ENCODE measurements around the gene COBL. TPM values are rescaled to one million over a fixed set of nuclear protein-coding genes. Genes with fewer than 3 reads are reported as not detected.

The COBL gene
- total RNA-seq, 1 experiment from 2014 or later, result 52.3 TPM

DNA sequence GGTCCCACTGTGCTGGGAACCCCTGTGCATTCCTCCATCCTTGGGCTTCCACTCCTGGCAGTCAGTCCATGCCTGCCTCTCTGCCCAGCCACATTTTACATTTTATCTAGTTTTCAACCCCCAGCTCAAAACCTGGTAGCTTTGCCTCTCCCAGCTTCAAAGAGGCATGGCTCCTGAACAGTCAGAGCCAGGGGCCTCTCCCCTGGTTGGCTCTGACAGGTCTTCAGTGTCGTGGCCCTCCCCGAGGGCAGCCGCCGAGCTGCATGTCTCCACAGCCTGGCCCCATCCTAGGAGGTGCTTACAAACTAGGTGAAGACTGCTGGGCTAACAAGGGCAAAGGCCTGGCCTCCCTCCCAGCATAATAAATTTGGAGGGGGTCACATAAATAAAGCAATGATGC is 14.8 kb downstream of the COBL start:
- Histone ChIP-seq H3K4ac (ENCODE audit: low read depth, low read length) (no peak overlapping the region), H3K4me1 (ENCODE audit: insufficient read depth, low read length) (peaks cover 2% of the 10 kb centered on the region; the same call in 1 of the 2 replicates), H2BK20ac (ENCODE audit: low read depth, low read length, poor library complexity, severe bottlenecking) (no peak overlapping the region), H3K18ac (ENCODE audit: insufficient read length, low read depth, low read length) (no peak overlapping the region), H2AFZ (ENCODE audit: low read length) (no peak overlapping the region), H3K23me2 (ENCODE audit: insufficient read length, low read depth, low read length, poor library complexity, severe bottlenecking) (no peaks in the 10 kb centered on the region), H2AK5ac (ENCODE audit: insufficient read length, low read length) (no peak overlapping the region), H4K5ac (ENCODE audit: insufficient read length, low read depth, low read length) (no peak overlapping the region), H2BK15ac (ENCODE audit: low read depth, low read length) (no peak overlapping the region), H3T11ph (ENCODE audit: low read length) (no peak overlapping the region), H3K79me1 (ENCODE audit: insufficient read depth, low read depth, low read length, poor library complexity, severe bottlenecking) (peaks cover 2% of the 10 kb centered on the region), H2BK120ac (ENCODE audit: low read depth, low read length, poor library complexity, severe bottlenecking) (no peak overlapping the region), H3K56ac (ENCODE audit: insufficient read length, low read depth, low read length) (no peak overlapping the region), H3K27ac (ENCODE audit: insufficient read length, low read depth, low read length) (no peak overlapping the region), H3K23ac (ENCODE audit: insufficient read length, low read depth, low read length) (no peak overlapping the region), H4K91ac (ENCODE audit: insufficient read length, low read depth, low read length) (no peak overlapping the region), H3K14ac (ENCODE audit: insufficient read depth, low read length) (no peak overlapping the region; the same call in 1 of the 2 replicates), H3K4me2 (ENCODE audit: insufficient read depth, insufficient read length, low read length) (no peak overlapping the region), H3K79me2 (ENCODE audit: insufficient read depth, low read length) (no peaks in the 10 kb centered on the region; the same call in 1 of the 2 replicates), H3K9me3 (ENCODE audit: control insufficient read depth, low read depth, low read length) (no peaks in the 10 kb centered on the region), H3K27me3 (ENCODE audit: insufficient read depth, low read length) (no peaks in the 10 kb centered on the region), H4K8ac (replicated peaks; ENCODE audit: insufficient read length, low read depth, low read length) (no peak overlapping the region), H2BK12ac (ENCODE audit: insufficient read length, low read depth, low read length) (no peak overlapping the region), H4K20me1 (ENCODE audit: control insufficient read depth, insufficient read depth, insufficient read length) (no peaks in the 10 kb centered on the region), H3K9ac (ENCODE audit: extremely low read depth, insufficient read length, low read length) (no peak overlapping the region), H2BK5ac (ENCODE audit: insufficient read length, low read length) (no peak overlapping the region)
- no peaks in the 10 kb centered on the region for H3K36me3 Mint-ChIP-seq (ENCODE audit: insufficient read depth in 1 of 3, low read depth in 3 of 3)
- no peaks in the 10 kb centered on the region for H3K27me3 Mint-ChIP-seq (ENCODE audit: low read depth)
- no peaks in the 10 kb centered on the region for H3K9me3 Mint-ChIP-seq
- TF ChIP-seq, protein P1, sequence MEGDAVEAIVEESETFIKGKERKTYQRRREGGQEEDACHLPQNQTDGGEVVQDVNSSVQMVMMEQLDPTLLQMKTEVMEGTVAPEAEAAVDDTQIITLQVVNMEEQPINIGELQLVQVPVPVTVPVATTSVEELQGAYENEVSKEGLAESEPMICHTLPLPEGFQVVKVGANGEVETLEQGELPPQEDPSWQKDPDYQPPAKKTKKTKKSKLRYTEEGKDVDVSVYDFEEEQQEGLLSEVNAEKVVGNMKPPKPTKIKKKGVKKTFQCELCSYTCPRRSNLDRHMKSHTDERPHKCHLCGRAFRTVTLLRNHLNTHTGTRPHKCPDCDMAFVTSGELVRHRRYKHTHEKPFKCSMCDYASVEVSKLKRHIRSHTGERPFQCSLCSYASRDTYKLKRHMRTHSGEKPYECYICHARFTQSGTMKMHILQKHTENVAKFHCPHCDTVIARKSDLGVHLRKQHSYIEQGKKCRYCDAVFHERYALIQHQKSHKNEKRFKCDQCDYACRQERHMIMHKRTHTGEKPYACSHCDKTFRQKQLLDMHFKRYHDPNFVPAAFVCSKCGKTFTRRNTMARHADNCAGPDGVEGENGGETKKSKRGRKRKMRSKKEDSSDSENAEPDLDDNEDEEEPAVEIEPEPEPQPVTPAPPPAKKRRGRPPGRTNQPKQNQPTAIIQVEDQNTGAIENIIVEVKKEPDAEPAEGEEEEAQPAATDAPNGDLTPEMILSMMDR (conservative IDR thresholded peaks at IDR 0.05), result no peak
- H3K4me3 Mint-ChIP-seq, result no peak overlapping the region
- no peak for DNase-seq
- WGBS (ENCODE audit: extremely low coverage, insufficient read length, low lambda C conversion rate), result no CpG with 5 or more reads among the region's 4 CpGs
- H3K27ac Mint-ChIP-seq, result peak overlapping the region; percentile 70 to 89 (median 72)
- peaks cover 46 to 53% of the 10 kb centered on the region in 2 experiments for H3K4me1 Mint-ChIP-seq

All from H9 (cell line).